ENCODE measurements around the gene MBOAT2.
"Not testable (repeated sequence)": the region's sequence is repeated elsewhere in the genome, so short reads cannot be mapped to it uniquely, and the experiment has no call there.

Gene MBOAT2

DNA sequence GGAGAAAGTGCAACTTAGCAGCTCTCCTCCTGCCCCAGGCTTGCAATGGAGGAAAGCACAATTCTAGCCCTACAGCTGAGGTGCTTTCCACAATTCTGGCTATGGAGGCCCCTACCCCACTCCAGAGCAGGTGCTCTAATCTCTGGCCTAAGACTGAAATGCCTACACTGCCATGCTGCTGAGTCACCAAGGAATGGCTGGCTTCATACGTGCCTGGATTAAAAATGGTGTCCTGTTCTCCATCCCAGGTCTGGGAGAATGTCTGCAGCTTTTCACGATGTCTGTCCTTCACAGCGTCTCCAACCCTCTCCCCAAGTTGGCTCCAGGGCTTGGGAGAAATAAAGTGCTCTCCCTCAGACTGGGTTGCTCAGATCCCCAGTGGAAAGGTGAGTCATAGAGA, 48.5 kb downstream of the MBOAT2 start:
- DNase-seq (ENCODE audit: low read depth in 2 of 2): no peak

GRCh38 chr2:8953525-8953924, 50.0 kb downstream of the MBOAT2 start:
- DNase-seq (ENCODE audit: low read depth in 2 of 2): no peak

- no peak for DNase-seq (ENCODE audit: low read depth in 2 of 2)
These were observed 63.9 kb downstream of the MBOAT2 start for GRCh38 chr2:8939486-8940114.

- no peak for DNase-seq (ENCODE audit: low read depth in 2 of 2)
These were observed 65.1 kb downstream of the MBOAT2 start for GRCh38 chr2:8938384-8938783.

DNA sequence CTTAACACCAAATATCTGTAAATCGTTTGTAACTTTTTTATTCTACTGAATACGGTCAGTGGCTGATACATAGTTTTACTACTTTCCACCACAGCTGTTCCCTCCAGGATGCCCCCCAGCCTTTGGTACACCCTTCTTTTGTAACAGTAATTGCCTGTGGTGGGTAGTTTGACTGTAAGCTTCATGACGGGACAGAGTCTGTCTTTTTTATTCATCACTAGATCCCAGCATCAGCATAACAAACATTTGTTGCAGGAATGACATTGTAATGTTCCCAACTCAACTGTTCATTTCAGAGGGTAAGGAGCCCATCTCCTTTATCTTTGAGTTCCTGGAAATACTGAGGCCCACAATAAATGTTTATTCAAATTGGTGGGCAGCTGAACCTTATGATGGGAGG, 67.5 kb downstream of the MBOAT2 start:
- no peak for DNase-seq (ENCODE audit: low read depth in 2 of 2)

DNA sequence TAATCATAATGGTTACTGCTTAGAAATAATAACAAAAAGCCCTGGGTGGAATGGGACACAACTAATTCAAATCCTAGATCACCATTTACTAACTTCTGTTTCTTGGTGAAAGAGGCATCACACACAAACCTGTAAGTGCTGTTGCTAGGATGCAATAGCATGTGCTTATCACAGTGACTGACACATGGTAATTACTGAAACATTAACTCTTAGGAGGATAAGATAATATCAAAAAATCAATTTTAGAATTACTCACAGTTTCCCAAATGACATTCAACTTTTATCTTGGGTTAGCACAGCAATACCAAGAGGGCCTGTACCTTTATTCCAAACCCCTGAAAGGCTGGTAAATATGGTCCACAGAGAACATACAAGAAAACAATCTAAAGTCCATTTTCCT, 69.1 kb downstream of the MBOAT2 start:
- no peak for DNase-seq (ENCODE audit: low read depth in 2 of 2)

DNA sequence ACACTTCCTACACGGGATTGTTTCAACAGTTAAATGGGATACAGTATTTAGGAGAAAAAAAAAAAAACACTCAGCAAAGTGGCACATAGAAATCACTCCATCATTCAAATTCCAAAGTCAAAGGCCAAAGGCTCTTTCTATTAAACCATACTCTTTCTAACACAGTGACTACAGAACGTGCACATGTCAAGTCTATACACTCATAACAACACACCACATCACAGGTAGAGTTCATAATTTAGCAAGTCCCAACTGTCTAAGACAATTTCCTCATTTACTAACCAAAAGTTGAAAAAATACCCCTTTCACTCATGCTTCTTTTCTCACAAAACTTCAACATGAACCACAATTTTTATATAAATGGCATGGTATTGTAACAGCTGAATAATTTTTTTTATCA, 70.8 kb downstream of the MBOAT2 start:
- no peak for DNase-seq (ENCODE audit: low read depth in 2 of 2)

- not testable (repeated sequence) for DNase-seq (ENCODE audit: low read depth in 2 of 2)
These were observed 73.3 kb downstream of the MBOAT2 start for GRCh38 chr2:8930185-8930584.

DNA sequence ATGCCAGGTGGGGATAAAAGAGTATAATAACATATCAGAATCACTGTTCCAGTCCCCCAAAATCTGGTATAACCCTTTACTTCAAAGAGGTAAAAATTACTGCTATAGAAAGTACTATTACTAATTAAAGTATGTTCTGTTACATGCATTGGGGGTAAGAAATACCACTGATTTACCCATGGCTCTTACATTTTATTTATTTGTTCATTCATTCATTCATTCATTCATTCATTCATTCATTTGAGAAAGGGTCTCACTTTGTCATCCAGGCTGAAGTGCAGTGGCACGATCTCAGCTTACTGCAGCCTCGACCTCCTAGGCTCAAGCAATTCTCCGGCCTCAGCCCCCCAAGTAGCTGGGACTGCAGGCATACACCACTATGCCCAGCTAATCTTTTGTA, 74.4 kb downstream of the MBOAT2 start:
- DNase-seq (ENCODE audit: low read depth in 2 of 2): no peak

DNA sequence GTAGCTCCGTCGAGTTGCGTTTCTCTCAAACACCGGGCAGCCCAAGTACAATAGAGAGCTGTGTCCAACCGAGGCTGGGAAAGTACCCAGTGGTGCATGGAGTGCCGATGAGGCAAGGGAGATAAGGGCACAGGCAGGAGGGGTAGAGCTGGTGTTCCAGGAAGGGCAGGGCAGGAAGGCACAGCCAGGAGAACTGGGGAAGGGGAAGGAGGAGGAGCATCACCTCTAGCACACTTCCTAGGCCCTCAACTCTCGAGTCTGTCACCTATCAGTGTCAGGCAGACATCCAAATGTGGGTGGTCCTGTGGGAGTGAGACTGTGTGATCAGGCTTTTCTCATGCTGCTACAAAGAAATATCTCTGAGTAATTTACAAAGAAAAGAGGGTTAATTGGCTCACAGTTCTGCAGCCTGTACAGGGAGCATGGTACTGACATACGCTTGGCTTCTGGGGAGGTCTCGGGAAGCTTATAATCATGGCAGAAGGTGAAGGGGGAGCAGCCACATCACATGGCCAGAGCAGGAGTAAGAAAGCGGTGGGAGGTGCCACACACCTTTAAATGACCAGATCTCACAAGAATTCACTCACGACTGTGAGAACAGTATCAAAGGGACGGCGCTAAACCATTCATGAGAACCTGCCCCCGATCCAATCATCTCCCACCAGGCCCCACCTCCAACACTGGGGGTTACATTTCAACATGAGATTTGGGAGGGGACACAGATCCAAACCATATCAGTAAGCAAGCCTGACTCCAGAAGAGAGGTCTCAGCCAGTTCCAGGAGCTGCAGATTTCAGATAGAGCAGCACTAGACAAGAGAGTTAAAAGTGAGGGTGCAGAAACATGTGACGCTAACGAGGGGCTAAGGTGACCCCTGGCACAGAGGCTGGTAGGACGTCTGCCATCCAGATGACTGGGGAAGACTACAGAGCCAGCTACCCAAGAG, 75.7 kb downstream of the MBOAT2 start:
- no peak for DNase-seq (ENCODE audit: low read depth in 2 of 2)

GRCh38 chr2:8926356-8926755, 77.1 kb downstream of the MBOAT2 start:
- no peak for DNase-seq (ENCODE audit: low read depth in 2 of 2)

DNA sequence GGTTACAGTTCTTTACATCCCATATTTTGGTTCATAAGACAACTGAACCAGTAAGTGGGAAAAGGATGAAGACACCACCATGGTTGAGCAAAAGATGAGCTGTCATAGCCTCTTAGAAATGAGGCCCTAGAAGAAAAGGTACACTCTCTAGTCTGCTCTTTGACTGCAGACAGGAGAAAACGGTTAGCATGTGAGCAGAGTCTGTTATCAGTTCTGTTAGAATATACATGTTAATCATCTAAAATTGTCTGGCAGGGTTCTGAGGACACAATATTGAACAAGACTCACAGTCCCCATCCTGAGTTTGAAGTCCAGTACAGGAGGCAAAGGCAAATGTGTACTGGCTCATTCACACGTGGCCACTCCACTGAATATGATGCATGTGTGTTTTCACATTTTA, 78.1 kb downstream of the MBOAT2 start:
- DNase-seq (ENCODE audit: low read depth in 2 of 2): no peak

DNA sequence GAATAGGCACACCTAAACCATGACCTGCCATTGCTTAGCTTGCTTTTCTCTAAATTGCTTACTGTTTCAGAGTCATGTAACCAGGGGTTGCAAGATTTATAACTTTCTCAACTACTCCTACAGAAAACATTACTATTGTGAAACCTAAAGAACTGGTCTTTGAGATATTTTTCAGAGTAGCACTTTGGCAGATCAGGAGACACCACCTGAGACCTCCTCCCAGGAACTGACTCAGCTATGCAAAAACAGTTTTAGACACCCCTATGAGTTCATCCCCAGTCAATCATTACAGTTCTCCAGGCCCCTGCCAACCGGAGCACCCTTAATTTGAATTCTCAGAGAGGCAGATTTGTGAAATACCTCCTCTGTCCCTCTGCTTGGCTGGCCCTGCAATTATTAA, 80.3 kb downstream of the MBOAT2 start:
- DNase-seq (ENCODE audit: low read depth in 2 of 2): no peak

- no peak for DNase-seq (ENCODE audit: low read depth in 2 of 2)
These were observed 81.1 kb downstream of the MBOAT2 start for GRCh38 chr2:8922431-8922830.

GRCh38 chr2:8918412-8918811, 85.1 kb downstream of the MBOAT2 start:
- no peak for DNase-seq (ENCODE audit: low read depth in 2 of 2)

GRCh38 chr2:8915941-8916340, 87.5 kb downstream of the MBOAT2 start:
- no peak for DNase-seq (ENCODE audit: low read depth in 2 of 2)

- DNase-seq (ENCODE audit: low read depth in 2 of 2): not testable (repeated sequence)
These were observed 89.7 kb downstream of the MBOAT2 start for GRCh38 chr2:8913767-8914166.

- no peak for DNase-seq (ENCODE audit: low read depth in 2 of 2)
These were observed 95.7 kb downstream of the MBOAT2 start for GRCh38 chr2:8907764-8908288.

- not testable (repeated sequence) for DNase-seq (ENCODE audit: low read depth in 2 of 2)
These were observed 99.6 kb downstream of the MBOAT2 start for GRCh38 chr2:8903924-8904323.

DNA sequence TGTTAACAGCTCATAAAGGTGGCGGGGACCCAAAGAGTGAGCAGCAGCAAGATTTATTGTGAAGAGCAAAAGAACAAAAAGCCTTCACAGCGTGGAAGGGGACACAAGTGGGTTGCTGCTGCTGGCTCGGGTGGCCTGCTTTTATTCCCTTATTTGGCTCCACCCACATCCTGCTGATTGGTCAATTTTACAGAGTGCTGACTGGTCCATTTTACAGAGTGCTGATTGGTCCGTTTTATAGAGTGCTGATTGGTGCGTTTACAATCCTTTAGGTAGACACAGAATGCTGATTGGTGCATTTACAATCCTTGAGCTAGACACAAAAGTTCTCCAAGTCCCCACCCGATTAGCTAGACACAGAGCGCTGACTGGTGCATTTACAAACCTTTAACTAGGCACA, 100.7 kb downstream of the MBOAT2 start:
- DNase-seq (ENCODE audit: low read depth in 2 of 2): not testable (repeated sequence)

- not testable (repeated sequence) for DNase-seq (ENCODE audit: low read depth in 2 of 2)
These were observed 106.3 kb downstream of the MBOAT2 start for GRCh38 chr2:8897206-8897605.

DNA sequence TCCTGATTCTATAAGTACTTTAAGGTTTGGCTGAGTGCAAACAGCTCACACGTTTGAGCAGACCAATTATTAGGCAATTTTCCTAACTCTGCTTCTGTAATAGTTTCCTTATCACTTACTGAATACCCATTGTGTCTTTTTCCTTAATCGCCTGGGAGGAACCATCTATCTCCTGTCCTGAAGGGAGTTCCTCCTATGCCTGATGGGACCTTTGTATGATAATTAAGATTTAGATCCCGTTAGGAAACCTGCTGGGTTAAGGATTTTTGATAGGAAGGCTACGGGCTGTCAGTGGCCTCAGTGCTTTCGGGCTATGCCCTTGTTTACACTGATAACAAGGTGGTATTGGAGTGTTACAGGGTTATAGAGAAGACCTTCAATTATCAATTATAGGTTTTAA, 106.8 kb downstream of the MBOAT2 start:
- DNase-seq (ENCODE audit: low read depth in 2 of 2): not testable (repeated sequence)
